OCI-LY7 (cell line): ENCODE data around the gene TOR3A.

ENCODE experiments used
- EZH2phosphoT487 ChIP-seq: fragments of 200-600 bp; sonication (generic); IDR thresholded peaks from 2 replicates; pipeline ENCODE4 v1.6.1; 2018; ENCODE audit warnings: low read depth, borderline replicate concordance, mild to moderate bottlenecking, mixed run types, antibody characterized with exemption, low read length, moderate library complexity, mixed read lengths
- TF ChIP-seq, protein P1 (sequence below): fragments of 200-600 bp; sonication (generic); conservative IDR thresholded peaks from 2 replicates; pipeline ENCODE4 v1.5.1; 2014; ENCODE audit warnings: mild to moderate bottlenecking, antibody characterized with exemption, low read length, moderate library complexity, mixed read lengths

DNA sequence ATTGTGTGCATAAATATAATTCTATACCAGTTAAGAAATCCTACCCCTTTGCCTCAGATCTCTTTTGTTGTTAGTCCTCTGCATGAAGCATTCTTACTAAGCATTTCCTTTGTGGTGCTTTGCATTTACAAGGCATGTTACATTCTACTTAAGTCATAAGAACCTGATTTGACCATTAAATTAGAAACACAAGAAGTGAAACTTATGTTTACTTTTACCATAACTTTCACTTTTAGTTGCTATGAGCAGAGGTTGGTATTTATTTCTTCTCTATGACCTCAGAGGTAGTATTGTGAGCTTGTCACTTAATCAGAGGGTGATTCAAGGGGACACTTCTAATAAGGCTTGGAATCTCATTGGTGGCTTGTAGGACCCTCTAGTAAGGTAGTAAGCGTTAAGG is 47.1 kb upstream of the TOR3A start:
- TF ChIP-seq, protein P1, sequence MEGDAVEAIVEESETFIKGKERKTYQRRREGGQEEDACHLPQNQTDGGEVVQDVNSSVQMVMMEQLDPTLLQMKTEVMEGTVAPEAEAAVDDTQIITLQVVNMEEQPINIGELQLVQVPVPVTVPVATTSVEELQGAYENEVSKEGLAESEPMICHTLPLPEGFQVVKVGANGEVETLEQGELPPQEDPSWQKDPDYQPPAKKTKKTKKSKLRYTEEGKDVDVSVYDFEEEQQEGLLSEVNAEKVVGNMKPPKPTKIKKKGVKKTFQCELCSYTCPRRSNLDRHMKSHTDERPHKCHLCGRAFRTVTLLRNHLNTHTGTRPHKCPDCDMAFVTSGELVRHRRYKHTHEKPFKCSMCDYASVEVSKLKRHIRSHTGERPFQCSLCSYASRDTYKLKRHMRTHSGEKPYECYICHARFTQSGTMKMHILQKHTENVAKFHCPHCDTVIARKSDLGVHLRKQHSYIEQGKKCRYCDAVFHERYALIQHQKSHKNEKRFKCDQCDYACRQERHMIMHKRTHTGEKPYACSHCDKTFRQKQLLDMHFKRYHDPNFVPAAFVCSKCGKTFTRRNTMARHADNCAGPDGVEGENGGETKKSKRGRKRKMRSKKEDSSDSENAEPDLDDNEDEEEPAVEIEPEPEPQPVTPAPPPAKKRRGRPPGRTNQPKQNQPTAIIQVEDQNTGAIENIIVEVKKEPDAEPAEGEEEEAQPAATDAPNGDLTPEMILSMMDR: no peak
- no peak for TF ChIP-seq EZH2phosphoT487
